Type B pancreatic cell (in vitro differentiated cells): Measurements from ENCODE around the gene SLC38A1. TPM values are rescaled to one million over a fixed set of nuclear protein-coding genes. Genes with fewer than 3 reads are reported as not detected.

ENCODE experiments used
- DNase-seq: peaks from one replicate; pipeline ENCODE4 v3.0.0; 2021; ENCODE audit warnings: mixed read lengths; ENCODE audit not compliant: unreplicated experiment; ENCODE audit errors: extremely low spot score
- H3K27ac Mint-ChIP-seq: 2 replicates; pipeline ENCODE4 v1.8.0; 2021; ENCODE audit warnings: mild to moderate bottlenecking, mixed read lengths
- H3K27me3 Mint-ChIP-seq: 2 replicates; pipeline ENCODE4 v1.8.0; 2021; ENCODE audit warnings: mixed read lengths
- H3K36me3 Mint-ChIP-seq: 2 replicates; pipeline ENCODE4 v1.8.0; 2021; ENCODE audit warnings: mixed read lengths
- H3K4me1 Mint-ChIP-seq: one replicate; pipeline ENCODE4 v1.8.0; 2021; ENCODE audit warnings: mixed read lengths; ENCODE audit not compliant: unreplicated experiment
- H3K4me3 Mint-ChIP-seq: 2 replicates; pipeline ENCODE4 v1.8.0; 2021; ENCODE audit warnings: mild to moderate bottlenecking, mixed read lengths
- H3K9me3 Mint-ChIP-seq: 2 replicates; pipeline ENCODE4 v1.8.0; 2021; ENCODE audit warnings: mixed read lengths
- CTCF ChIP-seq: fragments of 200-600 bp; sonication (generic); conservative IDR thresholded peaks from 2 replicates; pipeline ENCODE4 v1.5.0; 2021; ENCODE audit warnings: antibody characterized with exemption, mild to moderate bottlenecking
- total RNA-seq: library from RNA; stranded (reverse); gene quantifications from 2 replicates; pipeline ENCODE4 v1.2.1, GENCODE V29; 2021; ENCODE audit warnings: low replicate concordance

SLC38A1 gene
- total RNA-seq, 1 donor from 2014 or later: 99.8 TPM

- H3K9me3 Mint-ChIP-seq: no peaks in the 10 kb centered on the region
- no peaks in the 10 kb centered on the region for H3K27me3 Mint-ChIP-seq
- peak overlapping the region; percentile 78 for H3K27ac Mint-ChIP-seq
- DNase-seq: no peak
- TF ChIP-seq CTCF: no peak
- no peak overlapping the region for H3K4me3 Mint-ChIP-seq
- H3K36me3 Mint-ChIP-seq: no peaks in the 10 kb centered on the region
- H3K4me1 Mint-ChIP-seq: peaks cover 7% of the 10 kb centered on the region
Measured at GRCh38 chr12:46133751-46134150, 135.1 kb downstream of the SLC38A1 start.

Other genes with a start within 250 kb of the SLC38A1 start
- 204 and 217 TPM in 2 replicates for gene SLC38A2, start 103.7 kb upstream of the SLC38A1 start, total RNA-seq